Prostate gland (tissue), 2 donors: ENCODE data around the gene CLDN24. TPM values are rescaled to one million over a fixed set of nuclear protein-coding genes. Genes with fewer than 3 reads are reported as not detected.

Source experiments
- DNase-seq: peaks from one replicate; pipeline ENCODE4 v3.0.0-alpha.2; 2019; ENCODE audit warnings: low spot score
- H3K27ac ChIP-seq, 2 donors: fragments of 200-600 bp; sonication (generic); 2 replicates each; pipeline ENCODE4 v1.5.1; 2017 to 2019
- H3K27me3 ChIP-seq: fragments of 200-600 bp; sonication (generic); replicated peaks from 2 replicates; pipeline ENCODE4 v1.5.1; 2019; ENCODE audit not compliant: insufficient read depth
- H3K36me3 ChIP-seq, 2 donors: fragments of 200-600 bp; sonication (generic); 1 replicate in 1 of 2; 2 replicates in 1 of 2; pipeline versions ENCODE4 v1.5.1 to v1.8.1; 2017 to 2019
- H3K4me1 ChIP-seq: fragments of 200-600 bp; sonication (generic); replicated peaks from 2 replicates; pipeline ENCODE4 v1.5.1; 2019
- H3K4me3 ChIP-seq, 2 donors: fragments of 200-600 bp; sonication (generic); 2 replicates each; pipeline ENCODE4 v1.5.1; 2017 to 2019
- H3K9me3 ChIP-seq: fragments of 200-600 bp; sonication (generic); 2 replicates; pipeline ENCODE4 v1.5.1; 2017
- CTCF ChIP-seq, 4 experiments: fragments of 200-600 bp in 2 of 4; fragments of 450-650 bp in 2 of 4; sonication (generic) in 2 of 4; IDR thresholded peaks; 1 replicate in 3 of 4; 2 replicates in 1 of 4; pipeline ENCODE4 v1.5.1; 2016 to 2019; ENCODE audit warnings: antibody characterized with exemption in 4 of 4, mild to moderate bottlenecking in 2 of 4, moderate library complexity in 2 of 4
- POLR2A ChIP-seq: fragments of 450-650 bp; IDR thresholded peaks from one replicate; pipeline ENCODE4 v1.6.1; 2016; ENCODE audit warnings: antibody characterized with exemption, mild to moderate bottlenecking
- POLR2AphosphoS5 ChIP-seq: sonication (generic); formaldehyde crosslinking; IDR thresholded peaks from one replicate; pipeline ENCODE4 v1.6.1; 2017; ENCODE audit warnings: antibody characterized with exemption
- WGBS: methylation state at CpG from one replicate; pipeline ENCODE4 v1.1.5; 2018; 5-methylcytosine and 5-hydroxymethylcytosine counted together
- intact Hi-C: fragments of 100-400 bp; cut with DNase I; formaldehyde crosslinking; loops from one replicate; pipeline ENCODE4 v1.14.2; 2022
- total RNA-seq, 2 donors: library from RNA; depleted of rRNA; stranded (reverse); fragments of >200 nt; gene quantifications; one replicate each; pipeline ENCODE4 v1.1.0, GENCODE V29; 2016

CLDN24 gene
- total RNA-seq, 2 donors from 2014 or later, result not detected

GRCh38 chr4:183291070-183291469 is 31.2 kb downstream of the CLDN24 start:
- intact Hi-C loops, result no loop called here
- Histone ChIP-seq H3K4me1 (no peaks in the 10 kb centered on the region), H3K27me3 (no peaks in the 10 kb centered on the region), H3K4me3 (no peak overlapping the region), H3K9me3 (no peaks in the 10 kb centered on the region), H3K27ac (no peak overlapping the region), H3K36me3 (no peaks in the 10 kb centered on the region)
- 98% methylated on average over 2 of the region's 2 CpGs for WGBS
- DNase-seq, result no peak
- TF ChIP-seq POLR2AphosphoS5, result no peak
- no peak for TF ChIP-seq POLR2A
- TF ChIP-seq CTCF (IDR thresholded peaks at IDR 0.05), result no peak

GRCh38 chr4:183289688-183290087 is 32.5 kb downstream of the CLDN24 start:
- no peaks in the 10 kb centered on the region for H3K36me3 ChIP-seq

GRCh38 chr4:183288955-183289354 is 33.3 kb downstream of the CLDN24 start:
- WGBS, result 97% methylated on average over 2 of the region's 2 CpGs
- Histone ChIP-seq H3K4me1 (no peaks in the 10 kb centered on the region), H3K4me3 (no peak overlapping the region), H3K27ac (no peak overlapping the region), H3K9me3 (no peaks in the 10 kb centered on the region), H3K27me3 (no peaks in the 10 kb centered on the region), H3K36me3 (no peaks in the 10 kb centered on the region)
- no peak for DNase-seq
- no peak for TF ChIP-seq POLR2AphosphoS5
- intact Hi-C loops, result no loop called here

More at GRCh38 chr4:183289688-183290087, 32.5 kb downstream of the CLDN24 start:
- intact Hi-C loops, result no loop called here
- no peak for DNase-seq
- H3K27me3 ChIP-seq, result no peaks in the 10 kb centered on the region
- no peak overlapping the region for H3K4me3 ChIP-seq
- 94% methylated on average over 5 of the region's 5 CpGs for WGBS
- no peaks in the 10 kb centered on the region for H3K9me3 ChIP-seq
- TF ChIP-seq POLR2A (no peak), POLR2AphosphoS5 (no peak)
- H3K4me1 ChIP-seq, result no peaks in the 10 kb centered on the region
- no peak overlapping the region for H3K27ac ChIP-seq

GRCh38 chr4:183287677-183288076 is 34.5 kb downstream of the CLDN24 start:
- 95% methylated on average over 6 of the region's 6 CpGs for whole genome bisulfite sequencing
- Histone ChIP-seq H3K36me3 (no peaks in the 10 kb centered on the region), H3K27me3 (no peaks in the 10 kb centered on the region), H3K4me1 (no peaks in the 10 kb centered on the region), H3K9me3 (no peaks in the 10 kb centered on the region), H3K4me3 (no peak overlapping the region), H3K27ac (no peak overlapping the region)
- intact Hi-C loops, result no loop called here
- no peak for TF ChIP-seq POLR2AphosphoS5
- TF ChIP-seq POLR2A, result no peak
- no peak for TF ChIP-seq CTCF (IDR thresholded peaks at IDR 0.05)
- DNase-seq, result no peak

- intact Hi-C loops, result no loop called here
- no peak for DNase-seq
- Histone ChIP-seq H3K4me3 (no peak overlapping the region), H3K27me3 (no peaks in the 10 kb centered on the region), H3K9me3 (no peaks in the 10 kb centered on the region), H3K27ac (no peak overlapping the region), H3K36me3 (no peaks in the 10 kb centered on the region), H3K4me1 (no peaks in the 10 kb centered on the region)
- WGBS, result 90% methylated on average over 2 of the region's 2 CpGs
- TF ChIP-seq POLR2A, result no peak
- no peak for TF ChIP-seq CTCF (IDR thresholded peaks at IDR 0.05)
- no peak for TF ChIP-seq POLR2AphosphoS5
Measured at GRCh38 chr4:183287309-183287659, 34.9 kb downstream of the CLDN24 start.

GRCh38 chr4:183286590-183287308 is 35.5 kb downstream of the CLDN24 start:
- Histone ChIP-seq H3K36me3 (no peaks in the 10 kb centered on the region), H3K4me1 (no peaks in the 10 kb centered on the region)
- no peak for DNase-seq

More at GRCh38 chr4:183286590-183287308, 35.5 kb downstream of the CLDN24 start:
- Histone ChIP-seq H3K9me3 (no peaks in the 10 kb centered on the region), H3K27me3 (no peaks in the 10 kb centered on the region), H3K27ac (no peak overlapping the region), H3K4me3 (no peak overlapping the region)
- 95% methylated on average over 11 of the region's 11 CpGs for WGBS
- intact Hi-C loops, result no loop called here
- TF ChIP-seq CTCF (IDR thresholded peaks at IDR 0.05) (no peak), POLR2A (no peak), POLR2AphosphoS5 (no peak)
